DOHH2 (cell line): ENCODE data around the gene ADD3.

Experiments used
- H3F3A ChIP-seq: fragments of 200-600 bp; sonication (generic), shearing (Covaris generic); 2 replicates; pipeline ENCODE4 v1.6.0; 2016; ENCODE audit warnings: antibody characterized with exemption, mild to moderate bottlenecking; ENCODE audit not compliant: control insufficient read depth, insufficient read depth
- H3K27ac ChIP-seq: fragments of 200-600 bp; sonication (generic); 2 replicates; pipeline ENCODE4 v1.5.1; 2014; ENCODE audit warnings: low read depth, mild to moderate bottlenecking, low read length, moderate library complexity
- H3K27me3 ChIP-seq: fragments of 200-600 bp; sonication (generic); 2 replicates; pipeline ENCODE4 v1.6.1; 2014; ENCODE audit warnings: mild to moderate bottlenecking, low read length, mixed read lengths; ENCODE audit not compliant: control insufficient read depth
- H3K36me3 ChIP-seq: fragments of 200-600 bp; sonication (generic); 2 replicates; pipeline ENCODE4 v1.6.1; 2014; ENCODE audit warnings: mild to moderate bottlenecking, low read length, moderate library complexity, mixed read lengths; ENCODE audit not compliant: control insufficient read depth
- H3K4me1 ChIP-seq: fragments of 200-600 bp; sonication (generic); 2 replicates; pipeline ENCODE4 v1.6.1; 2014; ENCODE audit warnings: mild to moderate bottlenecking, low read length, mixed read lengths; ENCODE audit not compliant: control insufficient read depth
- H3K4me2 ChIP-seq: fragments of 200-600 bp; sonication (generic); 2 replicates; pipeline ENCODE4 v1.6.0; 2014; ENCODE audit warnings: mild to moderate bottlenecking, low read length, moderate library complexity
- H3K4me3 ChIP-seq: fragments of 200-600 bp; sonication (generic); 2 replicates; pipeline ENCODE4 v1.5.1; 2014; ENCODE audit warnings: mild to moderate bottlenecking, low read length, mixed read lengths
- H3K79me2 ChIP-seq: fragments of 200-600 bp; sonication (generic); 2 replicates; pipeline ENCODE4 v1.6.1; 2014; ENCODE audit warnings: mild to moderate bottlenecking, low read length, mixed read lengths; ENCODE audit not compliant: control insufficient read depth
- H3K9me2 ChIP-seq: fragments of 200-600 bp; sonication (generic); replicated peaks from 2 replicates; pipeline ENCODE4 v1.6.1; 2014; ENCODE audit warnings: mild to moderate bottlenecking, low read length, mixed read lengths; ENCODE audit not compliant: control insufficient read depth
- H3K9me3 ChIP-seq: fragments of 200-600 bp; sonication (generic); 2 replicates; pipeline ENCODE4 v1.6.1; 2014; ENCODE audit warnings: antibody characterized with exemption, low read length, mixed read lengths; ENCODE audit not compliant: control insufficient read depth, insufficient read depth
- H4K20me1 ChIP-seq: fragments of 200-600 bp; sonication (generic); 2 replicates; pipeline ENCODE4 v1.6.0; 2014; ENCODE audit warnings: low read depth, mild to moderate bottlenecking, antibody characterized with exemption, low read length, moderate library complexity; ENCODE audit not compliant: control insufficient read depth, insufficient read depth
- CTCF ChIP-seq: fragments of 200-600 bp; sonication (generic); IDR thresholded peaks from one replicate; pipeline ENCODE4 v1.5.1; 2014; ENCODE audit warnings: antibody characterized with exemption, mild to moderate bottlenecking, low read depth, low read length; ENCODE audit not compliant: poor library complexity, severe bottlenecking
- EZH2phosphoT487 ChIP-seq: fragments of 200-600 bp; sonication (generic); IDR thresholded peaks from 2 replicates; pipeline ENCODE4 v1.6.1; 2017; ENCODE audit warnings: borderline replicate concordance, mild to moderate bottlenecking, antibody characterized with exemption, low read length, moderate library complexity, mixed read lengths

The ADD3 gene

GRCh38 chr10:110091830-110092229, 84.0 kb downstream of the ADD3 start:
- H3K9me2 ChIP-seq = no peaks in the 10 kb centered on the region
- TF ChIP-seq EZH2phosphoT487 (no peak), CTCF (no peak)
- no peaks in the 10 kb centered on the region for H3F3A ChIP-seq
- H3K4me1 ChIP-seq = peaks cover 5% of the 10 kb centered on the region; the same call in 1 of the 2 replicates
- H3K27me3 ChIP-seq = no peaks in the 10 kb centered on the region
- no peak overlapping the region for H3K4me3 ChIP-seq
- H3K4me2 ChIP-seq = no peak overlapping the region
- H3K27ac ChIP-seq = no peak overlapping the region
- no peaks in the 10 kb centered on the region for H3K9me3 ChIP-seq
- H3K36me3 ChIP-seq = no peaks in the 10 kb centered on the region
- no peaks in the 10 kb centered on the region for H4K20me1 ChIP-seq
- H3K79me2 ChIP-seq = peaks cover 7% of the 10 kb centered on the region; the same call in 1 of the 2 replicates

- Histone ChIP-seq H3K4me3 (no peak overlapping the region), H3K36me3 (no peaks in the 10 kb centered on the region), H3K27me3 (no peaks in the 10 kb centered on the region), H3F3A (no peaks in the 10 kb centered on the region), H4K20me1 (no peaks in the 10 kb centered on the region), H3K27ac (no peak overlapping the region), H3K79me2 (peaks cover 20% of the 10 kb centered on the region), H3K4me1 (peaks cover 2% of the 10 kb centered on the region; the same call in 1 of the 2 replicates), H3K9me3 (no peaks in the 10 kb centered on the region), H3K4me2 (no peak overlapping the region), H3K9me2 (no peaks in the 10 kb centered on the region)
- TF ChIP-seq EZH2phosphoT487 (no peak), CTCF (no peak)
Observed at GRCh38 chr10:110093722-110094121, 85.9 kb downstream of the ADD3 start.

- no peak overlapping the region for H3K4me2 ChIP-seq
- H3K9me2 ChIP-seq = no peaks in the 10 kb centered on the region
- no peaks in the 10 kb centered on the region for H3K36me3 ChIP-seq
- no peaks in the 10 kb centered on the region for H3K4me1 ChIP-seq
- H3K27ac ChIP-seq = no peak overlapping the region
- no peaks in the 10 kb centered on the region for H3F3A ChIP-seq
- TF ChIP-seq CTCF (no peak), EZH2phosphoT487 (no peak)
- H3K79me2 ChIP-seq = peaks cover 20% of the 10 kb centered on the region
- no peaks in the 10 kb centered on the region for H3K27me3 ChIP-seq
- H3K9me3 ChIP-seq = no peaks in the 10 kb centered on the region
- no peaks in the 10 kb centered on the region for H4K20me1 ChIP-seq
- H3K4me3 ChIP-seq = no peak overlapping the region
Observed at GRCh38 chr10:110094786-110095185, 87.0 kb downstream of the ADD3 start.
